ENCODE data around the gene DCTN5.

DNA sequence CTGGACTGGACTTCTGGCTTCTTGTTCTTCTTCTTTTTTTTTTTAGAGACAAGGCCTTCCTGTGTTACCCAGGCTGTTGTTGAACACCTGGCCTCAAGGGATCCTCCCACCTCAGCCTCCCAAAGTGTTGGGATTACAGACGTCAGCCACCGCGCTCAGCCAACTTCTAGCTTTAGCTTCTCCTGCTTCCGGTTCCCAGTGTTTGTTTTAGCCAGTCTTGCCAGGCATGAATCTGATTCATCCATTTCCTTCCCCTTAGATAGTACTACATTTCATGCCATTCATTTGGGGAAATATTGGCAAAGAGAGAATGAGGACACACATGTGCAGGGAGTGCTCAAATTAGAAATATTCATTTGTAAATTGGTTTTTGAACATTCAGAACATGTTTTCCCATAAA is 33.1 kb upstream of the DCTN5 start:
- TF ChIP-seq, protein P1, sequence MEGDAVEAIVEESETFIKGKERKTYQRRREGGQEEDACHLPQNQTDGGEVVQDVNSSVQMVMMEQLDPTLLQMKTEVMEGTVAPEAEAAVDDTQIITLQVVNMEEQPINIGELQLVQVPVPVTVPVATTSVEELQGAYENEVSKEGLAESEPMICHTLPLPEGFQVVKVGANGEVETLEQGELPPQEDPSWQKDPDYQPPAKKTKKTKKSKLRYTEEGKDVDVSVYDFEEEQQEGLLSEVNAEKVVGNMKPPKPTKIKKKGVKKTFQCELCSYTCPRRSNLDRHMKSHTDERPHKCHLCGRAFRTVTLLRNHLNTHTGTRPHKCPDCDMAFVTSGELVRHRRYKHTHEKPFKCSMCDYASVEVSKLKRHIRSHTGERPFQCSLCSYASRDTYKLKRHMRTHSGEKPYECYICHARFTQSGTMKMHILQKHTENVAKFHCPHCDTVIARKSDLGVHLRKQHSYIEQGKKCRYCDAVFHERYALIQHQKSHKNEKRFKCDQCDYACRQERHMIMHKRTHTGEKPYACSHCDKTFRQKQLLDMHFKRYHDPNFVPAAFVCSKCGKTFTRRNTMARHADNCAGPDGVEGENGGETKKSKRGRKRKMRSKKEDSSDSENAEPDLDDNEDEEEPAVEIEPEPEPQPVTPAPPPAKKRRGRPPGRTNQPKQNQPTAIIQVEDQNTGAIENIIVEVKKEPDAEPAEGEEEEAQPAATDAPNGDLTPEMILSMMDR (conservative IDR thresholded peaks at IDR 0.05), result no peak
- no peak for TF ChIP-seq EZH2 (IDR thresholded peaks at IDR 0.05; ENCODE audit: low read depth)
